ENCODE measurements around the gene KRTAP1-4.

DNA sequence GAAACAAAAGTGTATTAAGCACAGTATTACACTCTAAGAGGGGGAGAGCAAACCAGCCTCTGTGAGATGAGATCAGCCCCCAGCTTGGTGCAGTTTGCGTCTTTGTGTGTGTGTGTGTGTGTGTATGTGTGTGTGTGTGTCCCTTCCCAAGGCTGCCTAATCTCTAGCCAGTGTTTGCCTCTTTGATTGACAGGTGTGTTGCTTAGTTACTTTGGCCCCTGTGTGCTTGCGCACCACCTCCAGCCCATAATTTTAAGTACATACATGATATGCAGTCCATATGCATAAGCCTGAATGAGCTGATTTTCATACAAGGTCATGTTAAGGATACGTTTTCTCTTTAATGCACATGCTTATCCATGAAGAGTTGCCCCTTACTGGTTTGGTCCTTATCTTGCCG, 28.2 kb downstream of the KRTAP1-4 start:
- TF ChIP-seq POLR2A (IDR thresholded peaks at IDR 0.05; ENCODE audit: low read depth, low read length) (no peak), FOS (IDR thresholded peaks at IDR 0.05; ENCODE audit: low read depth, low read length) (no peak), USF2 (IDR thresholded peaks at IDR 0.05; ENCODE audit: low read depth, low read length) (no peak), NFE2L2 (IDR thresholded peaks at IDR 0.05; ENCODE audit: low read depth, low read length) (no peak), CEBPB (IDR thresholded peaks at IDR 0.05; ENCODE audit: low read depth, low read length) (no peak), RAD21 (IDR thresholded peaks at IDR 0.05; ENCODE audit: low read length) (no peak)
- TF ChIP-seq, protein P1, sequence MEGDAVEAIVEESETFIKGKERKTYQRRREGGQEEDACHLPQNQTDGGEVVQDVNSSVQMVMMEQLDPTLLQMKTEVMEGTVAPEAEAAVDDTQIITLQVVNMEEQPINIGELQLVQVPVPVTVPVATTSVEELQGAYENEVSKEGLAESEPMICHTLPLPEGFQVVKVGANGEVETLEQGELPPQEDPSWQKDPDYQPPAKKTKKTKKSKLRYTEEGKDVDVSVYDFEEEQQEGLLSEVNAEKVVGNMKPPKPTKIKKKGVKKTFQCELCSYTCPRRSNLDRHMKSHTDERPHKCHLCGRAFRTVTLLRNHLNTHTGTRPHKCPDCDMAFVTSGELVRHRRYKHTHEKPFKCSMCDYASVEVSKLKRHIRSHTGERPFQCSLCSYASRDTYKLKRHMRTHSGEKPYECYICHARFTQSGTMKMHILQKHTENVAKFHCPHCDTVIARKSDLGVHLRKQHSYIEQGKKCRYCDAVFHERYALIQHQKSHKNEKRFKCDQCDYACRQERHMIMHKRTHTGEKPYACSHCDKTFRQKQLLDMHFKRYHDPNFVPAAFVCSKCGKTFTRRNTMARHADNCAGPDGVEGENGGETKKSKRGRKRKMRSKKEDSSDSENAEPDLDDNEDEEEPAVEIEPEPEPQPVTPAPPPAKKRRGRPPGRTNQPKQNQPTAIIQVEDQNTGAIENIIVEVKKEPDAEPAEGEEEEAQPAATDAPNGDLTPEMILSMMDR (conservative IDR thresholded peaks at IDR 0.05; ENCODE audit: low read depth, low read length), result no peak

Measured in IMR-90 (cell line).